ENCODE results near the gene PAPLN. TPM values are rescaled to one million over a fixed set of nuclear protein-coding genes. Genes with fewer than 3 reads are reported as not detected.

PAPLN gene
- total RNA-seq, 1 experiment from 2014 or later = 9.6 TPM

DNA sequence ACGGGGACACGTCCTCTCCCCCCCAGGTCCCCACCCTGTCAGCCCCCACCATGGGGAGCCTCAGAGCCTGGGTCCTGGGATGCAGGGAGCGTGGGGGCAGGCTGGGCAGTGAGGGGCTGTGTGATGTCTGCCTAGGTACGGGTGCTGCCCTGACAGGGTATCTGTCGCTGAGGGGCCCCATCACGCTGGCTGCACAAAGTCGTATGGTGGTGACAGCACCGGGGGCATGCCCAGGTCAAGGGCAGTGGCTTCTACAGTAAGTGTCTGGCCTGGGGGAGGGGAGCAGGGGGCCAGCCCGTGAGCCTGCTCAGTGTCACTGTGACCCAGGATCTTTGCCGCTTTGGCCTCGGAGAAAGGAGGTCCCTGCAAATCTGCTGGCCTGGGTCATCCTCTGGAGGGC is 23.3 kb downstream of the PAPLN start (continued):
- TF ChIP-seq, protein P1, sequence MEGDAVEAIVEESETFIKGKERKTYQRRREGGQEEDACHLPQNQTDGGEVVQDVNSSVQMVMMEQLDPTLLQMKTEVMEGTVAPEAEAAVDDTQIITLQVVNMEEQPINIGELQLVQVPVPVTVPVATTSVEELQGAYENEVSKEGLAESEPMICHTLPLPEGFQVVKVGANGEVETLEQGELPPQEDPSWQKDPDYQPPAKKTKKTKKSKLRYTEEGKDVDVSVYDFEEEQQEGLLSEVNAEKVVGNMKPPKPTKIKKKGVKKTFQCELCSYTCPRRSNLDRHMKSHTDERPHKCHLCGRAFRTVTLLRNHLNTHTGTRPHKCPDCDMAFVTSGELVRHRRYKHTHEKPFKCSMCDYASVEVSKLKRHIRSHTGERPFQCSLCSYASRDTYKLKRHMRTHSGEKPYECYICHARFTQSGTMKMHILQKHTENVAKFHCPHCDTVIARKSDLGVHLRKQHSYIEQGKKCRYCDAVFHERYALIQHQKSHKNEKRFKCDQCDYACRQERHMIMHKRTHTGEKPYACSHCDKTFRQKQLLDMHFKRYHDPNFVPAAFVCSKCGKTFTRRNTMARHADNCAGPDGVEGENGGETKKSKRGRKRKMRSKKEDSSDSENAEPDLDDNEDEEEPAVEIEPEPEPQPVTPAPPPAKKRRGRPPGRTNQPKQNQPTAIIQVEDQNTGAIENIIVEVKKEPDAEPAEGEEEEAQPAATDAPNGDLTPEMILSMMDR (IDR thresholded peaks at IDR 0.05 in 2 of 3, conservative IDR thresholded peaks at IDR 0.05 in 1 of 3; ENCODE audit: borderline replicate concordance in 1 of 3, insufficient read depth in 1 of 3, low read depth in 2 of 3, low read length in 2 of 3) = no peak

DNA sequence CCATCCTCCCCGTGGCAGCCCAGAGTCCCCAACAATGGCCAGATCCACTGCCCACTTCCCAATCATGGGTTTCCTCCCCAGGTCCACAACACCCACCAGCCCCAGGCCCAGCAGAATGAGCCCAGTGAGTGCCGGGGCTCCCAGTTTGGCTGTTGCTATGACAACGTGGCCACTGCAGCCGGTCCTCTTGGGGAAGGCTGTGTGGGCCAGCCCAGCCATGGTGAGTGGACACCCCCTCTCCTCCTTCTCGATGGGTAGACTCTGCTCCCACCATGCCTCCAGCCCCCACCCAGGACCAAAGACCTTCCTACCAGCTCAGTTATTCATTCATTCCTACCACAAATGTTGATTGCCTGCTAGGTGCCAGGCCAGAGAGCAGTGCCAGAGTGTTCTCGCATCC is 23.8 kb downstream of the PAPLN start:
- no peak overlapping the region for H3K4me2 ChIP-seq (ENCODE audit: low read length)
- CTCF ChIA-PET = no interaction called here
- no peaks in the 10 kb centered on the region for H3K27me3 ChIP-seq (ENCODE audit: insufficient read depth, low read length)
- no peak overlapping the region for H3K27ac ChIP-seq (ENCODE audit: low read depth, low read length)
- no peaks in the 10 kb centered on the region for H4K20me1 ChIP-seq (ENCODE audit: insufficient read depth)
- no peak for DNase-seq (ENCODE audit: low read depth, low spot score)
- no peaks in the 10 kb centered on the region for H3K4me1 ChIP-seq (ENCODE audit: control insufficient read depth in 1 of 2, insufficient read depth in 2 of 2, low read length in 2 of 2)
- intact Hi-C loops (cut with micrococcal nuclease) = no loop called here
- no peak for ATAC-seq
- no peak overlapping the region for H3K9ac ChIP-seq (ENCODE audit: low read length)
- POLR2A ChIA-PET = no interaction called here
- BruUV-seq (replicated peaks) = no TSS peak
- no peaks in the 10 kb centered on the region for H3K9me2 ChIP-seq (ENCODE audit: insufficient read depth)
- no peaks in the 10 kb centered on the region for H3K79me2 ChIP-seq (ENCODE audit: insufficient read depth, low read length)
- TF ChIP-seq, protein P2, sequence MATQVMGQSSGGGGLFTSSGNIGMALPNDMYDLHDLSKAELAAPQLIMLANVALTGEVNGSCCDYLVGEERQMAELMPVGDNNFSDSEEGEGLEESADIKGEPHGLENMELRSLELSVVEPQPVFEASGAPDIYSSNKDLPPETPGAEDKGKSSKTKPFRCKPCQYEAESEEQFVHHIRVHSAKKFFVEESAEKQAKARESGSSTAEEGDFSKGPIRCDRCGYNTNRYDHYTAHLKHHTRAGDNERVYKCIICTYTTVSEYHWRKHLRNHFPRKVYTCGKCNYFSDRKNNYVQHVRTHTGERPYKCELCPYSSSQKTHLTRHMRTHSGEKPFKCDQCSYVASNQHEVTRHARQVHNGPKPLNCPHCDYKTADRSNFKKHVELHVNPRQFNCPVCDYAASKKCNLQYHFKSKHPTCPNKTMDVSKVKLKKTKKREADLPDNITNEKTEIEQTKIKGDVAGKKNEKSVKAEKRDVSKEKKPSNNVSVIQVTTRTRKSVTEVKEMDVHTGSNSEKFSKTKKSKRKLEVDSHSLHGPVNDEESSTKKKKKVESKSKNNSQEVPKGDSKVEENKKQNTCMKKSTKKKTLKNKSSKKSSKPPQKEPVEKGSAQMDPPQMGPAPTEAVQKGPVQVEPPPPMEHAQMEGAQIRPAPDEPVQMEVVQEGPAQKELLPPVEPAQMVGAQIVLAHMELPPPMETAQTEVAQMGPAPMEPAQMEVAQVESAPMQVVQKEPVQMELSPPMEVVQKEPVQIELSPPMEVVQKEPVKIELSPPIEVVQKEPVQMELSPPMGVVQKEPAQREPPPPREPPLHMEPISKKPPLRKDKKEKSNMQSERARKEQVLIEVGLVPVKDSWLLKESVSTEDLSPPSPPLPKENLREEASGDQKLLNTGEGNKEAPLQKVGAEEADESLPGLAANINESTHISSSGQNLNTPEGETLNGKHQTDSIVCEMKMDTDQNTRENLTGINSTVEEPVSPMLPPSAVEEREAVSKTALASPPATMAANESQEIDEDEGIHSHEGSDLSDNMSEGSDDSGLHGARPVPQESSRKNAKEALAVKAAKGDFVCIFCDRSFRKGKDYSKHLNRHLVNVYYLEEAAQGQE (IDR thresholded peaks at IDR 0.05; ENCODE audit: low read depth) = no peak
- TF ChIP-seq ZNF274 (IDR thresholded peaks at IDR 0.05; ENCODE audit: low read depth, low read length) (no peak), EZH2phosphoT487 (IDR thresholded peaks at IDR 0.05; ENCODE audit: borderline replicate concordance) (no peak), YY1 (IDR thresholded peaks at IDR 0.05; ENCODE audit: extremely low read depth, insufficient replicate concordance, low read depth, low read length) (no peak), SP1 (IDR thresholded peaks at IDR 0.05; ENCODE audit: low read depth) (no peak), RAD21 (IDR thresholded peaks at IDR 0.05; ENCODE audit: low read depth) (no peak), ZFX (IDR thresholded peaks at IDR 0.05) (no peak), SRF (IDR thresholded peaks at IDR 0.05; ENCODE audit: low read depth) (no peak), ELF1 (IDR thresholded peaks at IDR 0.05; ENCODE audit: borderline replicate concordance, low read depth) (no peak), CBX3 (IDR thresholded peaks at IDR 0.05; ENCODE audit: low read depth) (no peak), POLR2A (IDR thresholded peaks at IDR 0.05; ENCODE audit: borderline replicate concordance, extremely low read depth, insufficient read depth, insufficient read length) (no peak), EZH2 (IDR thresholded peaks at IDR 0.05) (no peak), JUND (IDR thresholded peaks at IDR 0.05) (no peak), CEBPB (IDR thresholded peaks at IDR 0.05; ENCODE audit: low read depth) (no peak), EGR1 (IDR thresholded peaks at IDR 0.05; ENCODE audit: low read depth) (no peak)
- TF ChIP-seq, protein P3, sequence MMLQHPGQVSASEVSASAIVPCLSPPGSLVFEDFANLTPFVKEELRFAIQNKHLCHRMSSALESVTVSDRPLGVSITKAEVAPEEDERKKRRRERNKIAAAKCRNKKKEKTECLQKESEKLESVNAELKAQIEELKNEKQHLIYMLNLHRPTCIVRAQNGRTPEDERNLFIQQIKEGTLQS (IDR thresholded peaks at IDR 0.05) = no peak
- TF ChIP-seq, protein P4, sequence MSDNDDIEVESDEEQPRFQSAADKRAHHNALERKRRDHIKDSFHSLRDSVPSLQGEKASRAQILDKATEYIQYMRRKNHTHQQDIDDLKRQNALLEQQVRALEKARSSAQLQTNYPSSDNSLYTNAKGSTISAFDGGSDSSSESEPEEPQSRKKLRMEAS (IDR thresholded peaks at IDR 0.05) = no peak
- RAD21 ChIA-PET (ENCODE audit: low non-redundant PET in 1 of 2, low total read pairs in 2 of 2, uncharacterized antibody in 2 of 2, unreplicated experiment in 2 of 2) = no interaction called here
- no peaks in the 10 kb centered on the region for H3K9me3 ChIP-seq (ENCODE audit: control insufficient read depth in 1 of 2, insufficient read depth in 1 of 2, low read depth in 1 of 2, low read length in 2 of 2)
- H3K36me3 ChIP-seq (ENCODE audit: control insufficient read depth in 1 of 2, insufficient read depth in 2 of 2, low read length in 2 of 2) = no peaks in the 10 kb centered on the region
- no peak overlapping the region for H2AFZ ChIP-seq (ENCODE audit: low read depth, low read length, poor library complexity, severe bottlenecking)
- no peak overlapping the region for H3K4me3 ChIP-seq (replicated peaks in 1 of 2; ENCODE audit: low read depth in 1 of 2, low read length in 2 of 2)
